Hepatocyte (in vitro differentiated cells): ENCODE data around the gene RORC.

Experiments used
- EZH2 ChIP-seq: fragments of 200-600 bp; sonication (generic); IDR thresholded peaks from 2 replicates; pipeline ENCODE4 v1.6.1; 2016; ENCODE audit warnings: antibody characterized with exemption, mild to moderate bottlenecking, borderline replicate concordance
- EZH2phosphoT487 ChIP-seq: fragments of 200-600 bp; sonication (generic); IDR thresholded peaks from one replicate; pipeline ENCODE4 v1.6.1; 2018; ENCODE audit warnings: antibody characterized with exemption, mild to moderate bottlenecking, low read depth, moderate library complexity; ENCODE audit not compliant: unreplicated experiment, severe bottlenecking
- TF ChIP-seq, protein P1 (sequence below): fragments of 200-600 bp; sonication (generic); IDR thresholded peaks from 2 replicates; pipeline ENCODE4 v1.5.1; 2016; ENCODE audit warnings: antibody characterized with exemption, mild to moderate bottlenecking; ENCODE audit not compliant: poor library complexity

GRCh38 chr1:151819976-151820623 lies 11.5 kb downstream of the RORC start:
- TF ChIP-seq, protein P1, sequence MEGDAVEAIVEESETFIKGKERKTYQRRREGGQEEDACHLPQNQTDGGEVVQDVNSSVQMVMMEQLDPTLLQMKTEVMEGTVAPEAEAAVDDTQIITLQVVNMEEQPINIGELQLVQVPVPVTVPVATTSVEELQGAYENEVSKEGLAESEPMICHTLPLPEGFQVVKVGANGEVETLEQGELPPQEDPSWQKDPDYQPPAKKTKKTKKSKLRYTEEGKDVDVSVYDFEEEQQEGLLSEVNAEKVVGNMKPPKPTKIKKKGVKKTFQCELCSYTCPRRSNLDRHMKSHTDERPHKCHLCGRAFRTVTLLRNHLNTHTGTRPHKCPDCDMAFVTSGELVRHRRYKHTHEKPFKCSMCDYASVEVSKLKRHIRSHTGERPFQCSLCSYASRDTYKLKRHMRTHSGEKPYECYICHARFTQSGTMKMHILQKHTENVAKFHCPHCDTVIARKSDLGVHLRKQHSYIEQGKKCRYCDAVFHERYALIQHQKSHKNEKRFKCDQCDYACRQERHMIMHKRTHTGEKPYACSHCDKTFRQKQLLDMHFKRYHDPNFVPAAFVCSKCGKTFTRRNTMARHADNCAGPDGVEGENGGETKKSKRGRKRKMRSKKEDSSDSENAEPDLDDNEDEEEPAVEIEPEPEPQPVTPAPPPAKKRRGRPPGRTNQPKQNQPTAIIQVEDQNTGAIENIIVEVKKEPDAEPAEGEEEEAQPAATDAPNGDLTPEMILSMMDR, result no peak
- no peak for TF ChIP-seq EZH2phosphoT487
- TF ChIP-seq EZH2, result no peak
